NCI-H2107 (cell line): ENCODE results near the gene CHRD.

Source experiments
- DNase-seq: peaks from one replicate; lab custom pipeline; 2025; lab: John Stamatoyannopoulos, UW

CHRD gene

GRCh38 chr3:184382326-184383032, 2.6 kb downstream of the CHRD start:
- DNase-seq = no peak

- DNase-seq = no peak
Observed at GRCh38 chr3:184383033-184383740, 3.3 kb downstream of the CHRD start.

GRCh38 chr3:184384342-184384741, 4.5 kb downstream of the CHRD start:
- no peak for DNase-seq

- DNase-seq = no peak
Observed at GRCh38 chr3:184384856-184385422, 5.1 kb downstream of the CHRD start.

GRCh38 chr3:184386047-184386806, 6.4 kb downstream of the CHRD start:
- no peak for DNase-seq

- no peak for DNase-seq
Observed at GRCh38 chr3:184387174-184387714, 7.4 kb downstream of the CHRD start.

- DNase-seq = no peak
Observed at GRCh38 chr3:184388164-184388935, 8.5 kb downstream of the CHRD start.

- no peak for DNase-seq
Observed at GRCh38 chr3:184388936-184389230, 9.0 kb downstream of the CHRD start.

GRCh38 chr3:184389384-184389783, 9.5 kb downstream of the CHRD start:
- DNase-seq = no peak

- no peak for DNase-seq
Observed at GRCh38 chr3:184389935-184390528, 10.2 kb downstream of the CHRD start.

GRCh38 chr3:184391266-184391665, 11.4 kb downstream of the CHRD start:
- DNase-seq = no peak

GRCh38 chr3:184395320-184395660, 15.4 kb downstream of the CHRD start:
- DNase-seq = no peak

GRCh38 chr3:184399410-184399809, 19.6 kb downstream of the CHRD start:
- DNase-seq = no peak

GRCh38 chr3:184405075-184406030, 25.5 kb downstream of the CHRD start:
- no peak for DNase-seq

- no peak for DNase-seq
Observed at GRCh38 chr3:184409331-184409926, 29.6 kb downstream of the CHRD start.

GRCh38 chr3:184409946-184410500, 30.2 kb downstream of the CHRD start:
- no peak for DNase-seq

GRCh38 chr3:184414418-184415202, 34.8 kb downstream of the CHRD start:
- DNase-seq = no peak

GRCh38 chr3:184415203-184415490, 35.3 kb downstream of the CHRD start:
- no peak for DNase-seq
